PC-3 (cell line): ENCODE results near the gene THOC2. TPM values are rescaled to one million over a fixed set of nuclear protein-coding genes. Genes with fewer than 3 reads are reported as not detected.

Source experiments
- ATAC-seq: fragments of 200-7000 bp; cut with Tn5 transposase; 2 replicates; pipeline ENCODE4 v1.9.1; 2020; ENCODE audit warnings: mild to moderate bottlenecking, moderate library complexity
- BruUV-seq: library from RNA; stranded (reverse); fragments of 400-500 nt; replicated peaks from 2 replicates; lab custom pipeline; 2021; lab: Mats Ljungman, UMichigan
- CTCF ChIA-PET: fragments of 300-600 bp; sonication (Branson Sonifier 250); formaldehyde crosslinking; loops from one replicate; lab custom pipeline; 2022; ENCODE audit warnings: antibody characterized with exemption; lab: Charles Lee
- POLR2A ChIA-PET: fragments of 300-600 bp; sonication (Branson Sonifier 250); formaldehyde crosslinking; loops from one replicate; lab custom pipeline; 2022; ENCODE audit warnings: antibody characterized with exemption; ENCODE audit not compliant: unreplicated experiment; lab: Charles Lee
- DNase-seq: peaks from one replicate; pipeline ENCODE4 v3.0.0-alpha.2; 2015
- H2AFZ ChIP-seq: fragments of 300-600 bp; sonication (generic); 2 replicates; pipeline ENCODE4 v1.6.0; 2016; ENCODE audit warnings: antibody characterized with exemption, low read length
- H3F3A ChIP-seq: fragments of 300-600 bp; sonication (generic); one replicate; pipeline ENCODE4 v1.6.0; 2017; ENCODE audit warnings: antibody characterized with exemption, low read length, control low read depth, mild to moderate bottlenecking; ENCODE audit not compliant: unreplicated experiment
- H3K27ac ChIP-seq: fragments of 300-600 bp; sonication (generic); 2 replicates; pipeline ENCODE4 v1.5.1; 2016; ENCODE audit warnings: mild to moderate bottlenecking, low read length
- H3K27me3 ChIP-seq: fragments of 300-600 bp; sonication (generic); 2 replicates; pipeline ENCODE4 v1.6.1; 2016; ENCODE audit warnings: low read length, mixed read lengths
- H3K36me3 ChIP-seq: fragments of 300-600 bp; sonication (generic); 2 replicates; pipeline ENCODE4 v1.6.1; 2016; ENCODE audit warnings: low read depth, mixed run types, low read length, mixed read lengths
- H3K4me1 ChIP-seq: fragments of 300-600 bp; sonication (generic); 2 replicates; pipeline ENCODE4 v1.5.1; 2016; ENCODE audit warnings: low read length; ENCODE audit not compliant: insufficient read depth
- H3K4me2 ChIP-seq: fragments of 300-600 bp; sonication (generic); 2 replicates; pipeline ENCODE4 v1.6.0; 2016; ENCODE audit warnings: low read length
- H3K4me3 ChIP-seq: fragments of 300-600 bp; sonication (generic); 2 replicates; pipeline ENCODE4 v1.5.1; 2016; ENCODE audit warnings: mild to moderate bottlenecking, low read length, mixed read lengths
- H3K79me2 ChIP-seq: fragments of 300-600 bp; sonication (generic); 2 replicates; pipeline ENCODE4 v1.6.1; 2017; ENCODE audit warnings: low read length, mixed read lengths
- H3K9ac ChIP-seq: fragments of 300-600 bp; sonication (generic); 2 replicates; pipeline ENCODE4 v1.6.0; 2016; ENCODE audit warnings: mild to moderate bottlenecking, low read length
- H3K9me2 ChIP-seq: fragments of 300-600 bp; sonication (generic); replicated peaks from 2 replicates; pipeline ENCODE4 v1.6.1; 2016; ENCODE audit warnings: mixed run types, low read length, mixed read lengths
- H3K9me3 ChIP-seq: fragments of 300-600 bp; sonication (generic); 2 replicates; pipeline ENCODE4 v1.6.1; 2016; ENCODE audit warnings: low read length, mixed read lengths
- H4K20me1 ChIP-seq: fragments of 300-600 bp; sonication (generic); 2 replicates; pipeline ENCODE4 v1.6.1; 2016; ENCODE audit warnings: low read length, mixed read lengths
- CTCF ChIP-seq: fragments of 300-600 bp; sonication (generic); conservative IDR thresholded peaks from 2 replicates; pipeline ENCODE4 v1.5.1; 2017; ENCODE audit warnings: antibody characterized with exemption, low read depth, mild to moderate bottlenecking, low read length
- EZH2 ChIP-seq: fragments of 300-600 bp; sonication (generic); IDR thresholded peaks from one replicate; pipeline ENCODE4 v1.6.1; 2017; ENCODE audit warnings: antibody characterized with exemption, mild to moderate bottlenecking, low read length; ENCODE audit not compliant: unreplicated experiment
- EZH2phosphoT487 ChIP-seq: fragments of 300-600 bp; sonication (generic); IDR thresholded peaks from 2 replicates; pipeline ENCODE4 v1.6.1; 2018; ENCODE audit warnings: mild to moderate bottlenecking, antibody characterized with exemption, low read length, borderline replicate concordance
- intact Hi-C: fragments of 100-400 bp; cut with micrococcal nuclease; formaldehyde crosslinking; loops from 2 replicates; pipeline ENCODE4 v1.9.0; 2023
- total RNA-seq: library from RNA; depleted of rRNA; stranded (reverse); fragments of >200 nt; gene quantifications from 2 replicates; pipeline ENCODE4 v1.2.3, GENCODE V29; 2014

The THOC2 gene
- total RNA-seq, 1 experiment from 2014 or later, result 69.1 TPM

GRCh38 chrX:123590842-123591486 lies 141.9 kb downstream of the THOC2 start:
- intact Hi-C loops, result loop anchor here (10.0 kb wide), 1 partner anchor 416 kb away; no protein-coding TSS in a partner anchor
- H4K20me1 ChIP-seq, result no peaks in the 10 kb centered on the region
- no peaks in the 10 kb centered on the region for H3K27me3 ChIP-seq
- no peaks in the 10 kb centered on the region for H3K9me2 ChIP-seq
- no peaks in the 10 kb centered on the region for H3K36me3 ChIP-seq
- BruUV-seq, result no TSS peak
- peaks cover 13% of the 10 kb centered on the region for H3K4me1 ChIP-seq
- H3K9ac ChIP-seq, result no peak overlapping the region
- peak overlapping the region; percentile 60 for H3K4me2 ChIP-seq
- H2AFZ ChIP-seq, result no peak overlapping the region
- no peak overlapping the region for H3K27ac ChIP-seq
- peak overlapping the region; percentile 18; the same call in 1 of the 2 replicates for H3K4me3 ChIP-seq
- no peaks in the 10 kb centered on the region for H3K79me2 ChIP-seq
- no peaks in the 10 kb centered on the region for H3K9me3 ChIP-seq
- ChIA-PET POLR2A (no interaction called here), CTCF (no interaction called here)
- ATAC-seq, result peak; percentile 67
- TF ChIP-seq EZH2 (no peak), EZH2phosphoT487 (no peak), CTCF (no peak)
- H3F3A ChIP-seq, result no peaks in the 10 kb centered on the region
- DNase-seq, result peak; percentile 45

- POLR2A ChIA-PET, result no interaction called here
- no peaks in the 10 kb centered on the region for H3K9me3 ChIP-seq
- CTCF ChIA-PET, result no interaction called here
- H3K4me1 ChIP-seq, result peaks cover 13% of the 10 kb centered on the region
- no TSS peak for BruUV-seq
- no peaks in the 10 kb centered on the region for H3K36me3 ChIP-seq
- TF ChIP-seq EZH2 (no peak), CTCF (no peak), EZH2phosphoT487 (no peak)
- H2AFZ ChIP-seq, result no peak overlapping the region
- ATAC-seq, result peak; percentile 63
- no peak overlapping the region for H3K9ac ChIP-seq
- no peak overlapping the region for H3K27ac ChIP-seq
- H3K4me2 ChIP-seq, result no peak overlapping the region
- no peaks in the 10 kb centered on the region for H3K79me2 ChIP-seq
- no peaks in the 10 kb centered on the region for H3K27me3 ChIP-seq
- DNase-seq, result peak; percentile 33
- no peaks in the 10 kb centered on the region for H3F3A ChIP-seq
- intact Hi-C loops, result no loop called here
- H3K9me2 ChIP-seq, result no peaks in the 10 kb centered on the region
- no peaks in the 10 kb centered on the region for H4K20me1 ChIP-seq
- H3K4me3 ChIP-seq, result no peak overlapping the region
These were observed 144.1 kb downstream of the THOC2 start for GRCh38 chrX:123588723-123589122.

- no peak for TF ChIP-seq EZH2phosphoT487
- no peak for TF ChIP-seq EZH2
- TF ChIP-seq CTCF, result no peak
- DNase-seq (no peak), ATAC-seq (no peak)
- Histone ChIP-seq H3K27ac (no peak overlapping the region), H3K4me2 (no peak overlapping the region), H3K9me2 (no peaks in the 10 kb centered on the region), H3K79me2 (no peaks in the 10 kb centered on the region), H3K4me1 (no peaks in the 10 kb centered on the region), H3K9ac (no peak overlapping the region), H3K27me3 (no peaks in the 10 kb centered on the region), H3F3A (no peaks in the 10 kb centered on the region), H2AFZ (no peak overlapping the region), H4K20me1 (no peaks in the 10 kb centered on the region), H3K4me3 (no peak overlapping the region), H3K9me3 (no peaks in the 10 kb centered on the region), H3K36me3 (no peaks in the 10 kb centered on the region)
- no TSS peak for BruUV-seq
- ChIA-PET POLR2A (no interaction called here), CTCF (no interaction called here)
- intact Hi-C loops, result no loop called here
These were observed 151.3 kb downstream of the THOC2 start for GRCh38 chrX:123581586-123581985.
